GM18508 (cell line): Measurements from ENCODE around the gene CATSPERZ.

Experiments
- ATAC-seq: cut with Tn5 transposase; IDR thresholded peaks from one replicate; pipeline ENCODE4 v1.9.1; 2021; ENCODE audit warnings: moderate number of reproducible peaks; ENCODE audit not compliant: insufficient read depth, unreplicated experiment

CATSPERZ gene

DNA sequence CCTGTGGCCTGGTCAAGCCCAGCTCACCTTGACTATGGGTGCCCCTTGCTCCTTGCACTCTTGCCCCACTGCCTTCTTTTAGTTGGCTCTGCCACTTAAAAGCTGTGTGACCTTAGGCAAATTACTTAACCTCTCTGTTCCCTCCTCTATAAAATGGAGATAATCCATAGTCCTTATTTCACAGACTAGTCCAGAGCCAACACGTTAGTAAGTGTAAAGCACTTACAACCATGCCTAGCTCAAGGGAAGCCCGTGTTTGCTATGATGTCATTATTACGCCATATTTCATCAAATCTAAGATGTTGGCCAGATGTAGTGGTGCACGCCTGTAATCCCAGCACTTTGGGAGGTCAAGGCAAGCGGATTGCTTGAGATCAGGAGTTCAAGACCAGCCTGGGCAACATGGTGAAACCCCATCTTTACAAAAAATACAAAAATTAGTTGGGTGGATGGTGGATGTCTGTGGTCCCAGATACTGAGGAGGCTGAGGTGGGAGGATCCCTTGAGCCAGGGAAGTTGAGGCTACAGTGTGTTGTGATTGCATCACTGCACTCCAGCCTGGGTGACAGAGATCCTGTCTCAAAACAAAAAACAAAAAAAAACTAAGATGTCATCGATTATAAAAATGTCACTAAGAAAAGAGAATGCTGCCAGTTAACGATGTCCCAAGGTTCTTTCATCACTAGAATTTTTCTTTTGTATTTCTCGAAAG is 37.5 kb downstream of the CATSPERZ start:
- ATAC-seq: no peak

DNA sequence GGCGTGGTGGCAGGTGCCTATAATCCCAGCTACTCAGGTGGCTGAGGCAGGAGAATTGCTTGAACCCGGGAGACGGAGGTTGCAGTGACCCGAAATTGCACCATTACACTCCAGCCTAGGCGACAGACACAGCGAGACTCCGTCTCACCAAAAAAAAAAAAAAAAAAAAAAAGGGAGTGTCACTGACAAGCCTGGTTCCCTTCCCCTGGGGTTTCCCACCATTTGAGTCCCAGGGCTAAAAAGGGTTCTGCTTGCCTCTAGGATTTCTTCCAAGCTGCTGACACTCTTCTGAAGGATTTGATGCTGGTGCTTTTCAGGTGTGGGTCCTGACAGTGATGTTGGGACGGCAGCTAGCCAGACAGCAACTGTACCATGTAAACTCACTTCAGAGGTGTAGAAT is 38.6 kb downstream of the CATSPERZ start:
- ATAC-seq: no peak

DNA sequence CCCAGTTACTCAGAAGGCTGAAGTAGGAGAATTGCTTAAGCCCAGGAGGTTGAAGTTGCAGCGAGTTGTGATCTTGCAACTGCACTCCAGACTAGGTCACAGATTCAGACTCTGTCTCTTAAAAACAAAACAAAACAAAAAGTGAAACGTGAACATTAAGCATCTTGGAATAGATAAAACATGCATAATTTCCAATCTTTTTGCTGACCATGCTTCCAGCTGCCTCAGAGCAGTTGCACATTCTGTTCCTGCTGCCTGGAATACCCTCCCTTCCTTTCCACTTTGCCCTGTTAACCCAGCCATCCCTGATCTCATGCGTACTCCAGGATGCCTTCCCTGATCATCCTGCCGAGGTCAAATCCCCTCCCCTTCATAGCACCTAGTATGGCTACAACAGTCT is 39.1 kb downstream of the CATSPERZ start:
- no peak for ATAC-seq

DNA sequence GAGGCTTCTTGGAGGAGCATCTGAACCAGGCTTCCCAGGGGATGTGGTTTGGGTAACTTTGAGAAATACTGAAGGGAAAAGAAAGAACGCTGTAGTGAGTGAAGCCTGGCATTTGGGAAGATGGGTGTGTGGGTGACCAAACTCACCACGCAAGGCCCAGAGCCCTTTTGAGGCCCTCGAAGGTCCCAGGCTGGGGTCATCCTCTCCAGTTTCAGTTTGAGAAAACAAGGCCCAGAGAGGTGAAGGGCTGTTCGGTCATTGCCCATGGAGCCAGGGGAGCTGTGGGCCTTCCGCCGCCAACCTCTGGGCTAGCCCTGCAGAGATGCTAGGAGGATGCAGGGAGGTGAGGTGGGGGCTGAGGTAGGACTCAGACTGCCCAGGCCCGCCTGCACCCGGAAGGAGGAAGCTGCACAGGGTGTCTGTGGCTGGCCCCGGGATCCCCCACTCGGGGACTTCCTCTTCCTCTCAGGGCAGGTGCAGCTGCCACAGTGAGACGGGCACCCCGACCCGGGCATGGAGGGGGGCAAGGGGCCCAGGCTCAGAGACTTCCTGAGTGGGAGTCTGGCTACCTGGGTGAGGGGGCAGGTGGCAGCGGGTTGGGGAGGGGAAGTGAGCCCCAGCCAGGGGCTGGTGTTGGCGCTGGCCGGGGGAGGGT is 39.7 kb downstream of the CATSPERZ start, which contains the start of gene CCDC88B:
TSS of gene CCDC88B (plus strand) at position 451 of the 655 bp plus-strand sequence. CDS start at position 514, 63 bp downstream.
- ATAC-seq: peak; percentile 44

DNA sequence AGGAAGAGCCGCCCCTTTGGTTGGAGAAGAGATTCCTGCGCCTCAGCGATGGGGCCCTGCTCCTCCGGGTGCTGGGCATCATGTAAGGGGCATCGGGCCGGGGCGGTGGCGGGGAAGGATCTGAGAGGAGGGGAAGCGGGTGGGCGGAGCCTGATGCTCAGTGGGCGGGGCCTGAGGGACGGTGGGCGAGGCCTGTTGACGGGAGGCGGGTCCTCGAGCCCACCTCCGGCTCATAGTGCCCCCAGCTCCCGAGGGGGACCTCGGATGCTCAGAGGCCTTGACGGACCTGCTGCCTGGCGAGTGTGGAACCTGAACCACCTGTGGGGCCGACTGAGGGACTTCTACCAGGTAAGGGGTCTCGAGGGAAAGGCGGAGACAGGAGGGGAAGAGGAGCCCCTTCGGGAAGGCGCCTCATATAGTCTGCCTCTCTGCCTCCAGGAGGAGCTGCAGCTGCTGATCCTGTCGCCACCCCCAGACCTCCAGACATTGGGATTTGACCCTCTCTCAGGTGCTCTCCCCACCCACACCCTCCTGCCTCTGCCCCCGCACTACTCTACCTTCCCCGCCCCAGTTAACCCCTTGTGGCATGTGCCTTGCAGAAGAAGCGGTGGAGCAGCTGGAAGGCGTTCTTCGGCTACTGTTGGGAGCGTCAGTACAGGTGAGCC is 40.6 kb downstream of the CATSPERZ start:
- ATAC-seq: no peak

DNA sequence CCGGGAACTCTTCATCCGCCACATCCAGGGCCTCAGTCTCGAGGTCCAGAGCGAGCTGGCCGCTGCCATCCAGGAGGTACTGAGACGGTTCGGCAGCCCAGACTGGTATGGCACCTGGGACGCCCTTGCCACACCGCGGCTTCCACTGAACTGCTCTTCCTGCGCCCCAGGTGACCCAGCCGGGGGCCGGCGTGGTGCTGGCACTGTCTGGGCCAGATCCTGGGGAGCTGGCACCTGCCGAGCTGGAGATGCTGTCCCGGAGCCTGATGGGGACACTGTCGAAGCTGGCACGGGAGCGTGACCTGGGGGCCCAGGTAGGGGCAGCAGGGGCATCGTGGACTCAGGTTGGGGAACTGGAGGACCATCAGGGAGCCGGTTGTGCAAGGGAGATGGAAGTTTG is 41.3 kb downstream of the CATSPERZ start:
- ATAC-seq: no peak

DNA sequence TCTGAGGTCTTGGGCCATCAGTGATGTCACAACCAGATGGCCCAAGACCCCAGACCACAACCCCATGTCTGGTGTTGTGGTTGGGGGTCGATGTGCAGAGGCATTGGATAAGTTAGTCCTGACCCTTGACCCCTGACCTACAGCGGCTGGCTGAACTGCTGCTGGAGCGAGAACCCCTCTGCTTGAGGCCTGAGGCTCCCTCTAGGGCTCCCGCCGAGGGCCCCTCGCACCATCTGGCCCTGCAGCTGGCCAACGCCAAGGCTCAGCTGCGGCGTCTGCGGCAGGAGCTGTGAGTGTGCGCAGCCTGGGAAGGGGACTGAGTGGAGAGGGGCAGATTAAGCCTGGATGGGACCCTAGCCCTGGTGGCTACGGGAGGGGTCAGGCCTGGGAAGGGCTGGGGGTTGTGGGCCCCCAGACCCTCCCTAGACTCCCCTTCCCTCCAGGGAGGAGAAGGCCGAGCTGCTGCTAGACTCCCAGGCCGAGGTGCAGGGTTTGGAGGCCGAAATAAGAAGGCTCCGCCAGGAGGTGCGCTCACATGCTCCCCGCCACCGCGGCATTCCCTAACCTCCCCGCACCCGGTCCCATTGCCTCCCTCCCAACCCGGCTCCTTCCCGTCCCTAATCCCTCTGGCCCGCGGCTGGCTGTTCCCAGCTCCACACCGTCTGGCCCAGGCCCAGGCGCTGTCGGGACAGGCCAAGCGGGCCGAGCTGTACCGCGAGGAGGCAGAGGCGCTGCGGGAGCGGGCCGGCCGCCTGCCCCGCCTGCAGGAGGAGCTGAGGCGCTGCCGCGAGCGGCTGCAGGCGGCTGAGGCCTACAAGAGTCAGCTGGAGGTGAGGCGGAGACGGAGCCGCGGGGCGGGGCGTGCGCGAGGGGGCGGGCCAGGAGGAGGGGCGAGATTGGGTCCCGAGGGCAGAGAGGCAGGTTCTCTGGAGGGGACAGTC is 42.0 kb downstream of the CATSPERZ start:
- ATAC-seq: no peak

DNA sequence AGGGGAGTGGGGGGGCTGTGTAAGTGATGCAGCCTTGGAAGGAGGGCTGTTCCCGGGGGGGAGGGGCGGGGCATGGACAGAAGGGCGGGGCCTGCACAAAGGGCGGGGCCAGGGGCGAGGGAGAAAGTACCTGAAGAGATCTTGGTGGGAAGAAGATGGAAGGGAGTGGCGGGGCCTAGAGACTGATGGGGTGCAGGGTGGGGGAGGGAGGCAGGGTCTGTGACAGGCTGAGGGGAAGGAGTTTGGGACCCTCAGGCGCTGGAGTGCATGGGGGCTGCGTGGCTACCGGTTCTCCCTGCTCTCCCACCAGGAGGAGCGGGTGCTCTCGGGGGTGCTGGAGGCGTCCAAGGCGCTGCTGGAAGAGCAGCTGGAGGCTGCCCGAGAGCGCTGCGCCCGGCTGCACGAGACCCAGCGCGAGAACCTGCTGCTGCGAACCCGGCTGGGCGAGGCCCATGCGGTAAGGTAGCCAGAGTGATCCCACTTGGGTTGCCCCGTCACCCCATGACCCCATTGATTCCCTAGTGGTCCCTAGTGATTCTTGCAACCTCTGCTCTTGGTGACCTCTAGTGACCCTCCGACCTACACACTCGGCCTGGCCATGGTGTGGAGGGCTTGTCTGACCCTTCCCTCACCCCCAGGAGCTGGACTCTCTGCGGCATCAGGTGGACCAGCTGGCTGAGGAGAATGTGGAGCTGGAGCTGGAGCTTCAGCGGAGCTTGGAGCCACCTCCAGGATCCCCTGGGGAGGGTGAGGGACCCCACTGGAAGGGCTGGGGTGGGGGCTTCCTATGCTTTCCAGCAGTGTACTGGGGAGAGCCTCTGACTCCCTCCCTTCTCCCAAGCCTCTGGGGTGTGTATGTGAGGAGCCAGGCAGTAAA is 42.9 kb downstream of the CATSPERZ start:
- no peak for ATAC-seq

DNA sequence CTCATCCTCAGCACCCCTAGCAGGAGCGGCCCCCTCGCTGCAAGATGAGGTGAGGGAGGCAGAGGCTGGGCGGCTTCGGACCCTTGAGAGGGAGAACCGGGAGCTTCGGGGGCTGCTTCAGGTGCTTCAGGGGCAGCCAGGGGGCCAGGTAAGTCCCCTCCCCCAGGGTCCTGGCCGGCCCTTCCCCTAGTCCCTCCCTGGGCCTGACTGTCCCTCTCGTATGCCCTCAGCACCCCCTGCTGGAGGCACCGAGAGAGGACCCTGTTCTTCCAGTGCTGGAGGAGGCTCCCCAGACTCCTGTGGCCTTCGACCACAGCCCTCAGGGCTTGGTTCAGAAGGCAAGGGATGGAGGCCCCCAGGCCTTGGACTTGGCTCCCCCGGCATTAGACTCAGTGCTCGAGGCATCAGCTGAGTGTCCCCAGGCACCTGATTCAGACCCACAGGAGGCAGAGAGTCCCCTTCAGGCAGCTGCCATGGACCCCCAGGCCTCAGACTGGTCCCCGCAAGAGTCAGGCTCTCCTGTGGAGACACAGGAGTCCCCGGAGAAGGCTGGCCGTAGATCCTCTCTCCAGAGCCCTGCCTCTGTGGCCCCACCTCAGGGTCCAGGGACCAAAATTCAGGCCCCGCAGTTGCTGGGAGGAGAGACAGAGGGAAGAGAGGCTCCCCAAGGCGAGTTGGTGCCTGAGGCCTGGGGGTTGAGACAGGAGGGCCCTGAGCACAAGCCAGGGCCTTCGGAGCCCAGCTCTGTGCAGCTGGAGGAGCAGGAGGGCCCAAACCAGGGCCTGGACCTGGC is 43.8 kb downstream of the CATSPERZ start:
- ATAC-seq: no peak

DNA sequence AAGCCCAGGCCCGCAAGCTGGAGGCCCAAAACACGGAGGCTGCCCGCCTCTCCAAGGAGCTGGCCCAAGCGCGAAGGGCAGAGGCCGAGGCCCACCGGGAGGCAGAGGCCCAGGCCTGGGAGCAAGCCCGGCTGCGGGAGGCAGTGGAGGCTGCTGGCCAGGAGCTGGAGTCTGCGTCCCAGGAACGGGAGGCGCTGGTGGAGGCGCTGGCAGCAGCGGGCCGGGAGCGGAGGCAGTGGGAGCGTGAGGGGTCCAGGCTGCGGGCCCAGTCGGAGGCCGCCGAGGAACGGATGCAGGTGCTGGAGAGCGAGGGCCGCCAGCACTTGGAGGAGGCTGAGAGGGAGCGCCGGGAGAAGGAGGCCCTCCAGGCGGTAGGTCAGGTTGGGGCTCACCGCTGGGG is 44.6 kb downstream of the CATSPERZ start:
- ATAC-seq: no peak

DNA sequence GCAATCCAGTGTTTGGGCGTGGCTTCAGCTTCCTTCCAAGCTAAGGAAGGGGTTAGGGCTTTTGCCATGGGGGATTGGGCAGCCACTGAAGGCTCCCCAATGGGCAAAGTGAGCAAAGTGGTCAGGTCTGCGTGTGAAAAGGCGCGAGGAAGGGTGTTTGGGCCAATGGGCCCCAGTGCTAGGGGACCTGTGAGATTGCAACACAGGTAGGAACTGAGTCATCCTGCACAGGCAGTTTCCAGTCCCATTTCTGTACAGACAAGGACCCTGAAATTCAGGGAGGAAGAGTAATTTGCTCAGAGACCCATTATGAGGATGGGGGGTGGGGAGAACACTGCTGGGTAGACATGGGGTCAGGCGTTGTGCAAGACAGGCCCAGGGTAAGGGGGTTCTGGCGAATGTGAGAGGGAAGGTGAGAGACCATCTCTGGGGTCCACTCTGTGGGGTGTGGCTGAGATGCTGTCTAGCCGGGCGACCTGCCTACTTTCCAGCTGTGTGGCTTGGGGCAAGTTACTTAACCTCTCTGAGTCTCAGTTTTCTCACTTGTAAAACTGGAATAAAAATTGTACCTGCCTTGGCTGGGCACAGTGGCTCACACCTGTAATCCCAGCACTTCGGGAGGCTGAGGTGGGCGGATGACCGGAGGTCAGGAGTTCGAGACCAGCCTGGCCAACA is 47.2 kb downstream of the CATSPERZ start:
- ATAC-seq: no peak

DNA sequence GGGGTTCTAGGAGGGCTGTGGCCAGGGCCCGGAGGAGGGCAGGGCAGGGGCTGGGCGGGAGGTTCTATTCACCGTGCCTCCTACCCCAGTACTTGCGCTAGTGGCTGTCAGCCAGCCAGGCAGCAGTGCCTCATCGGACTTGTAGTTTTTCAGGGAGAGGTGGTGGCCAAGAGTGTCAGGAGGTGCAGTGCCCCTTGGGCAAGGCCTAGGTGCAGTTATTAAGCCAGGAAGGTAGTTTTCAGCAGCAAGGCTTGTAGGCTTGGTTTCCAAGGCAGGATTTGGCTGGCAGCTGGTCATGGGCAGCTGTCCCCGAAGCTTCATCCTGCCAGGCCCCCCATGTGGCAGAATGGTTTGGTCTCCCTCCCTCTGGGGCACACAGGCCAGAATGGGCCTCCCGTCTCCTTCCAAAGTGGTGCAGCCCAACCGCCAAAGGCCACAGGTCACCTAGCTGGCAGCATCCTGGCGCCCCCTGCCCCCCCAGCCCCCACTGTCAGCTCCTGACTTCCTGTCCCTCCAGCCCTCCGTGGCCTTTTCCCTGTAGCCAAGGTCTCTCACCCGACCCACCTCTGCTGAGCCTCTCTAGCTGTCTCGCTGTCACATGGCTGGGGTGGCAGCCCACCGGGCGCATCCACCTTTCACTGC is 48.3 kb downstream of the CATSPERZ start:
- ATAC-seq: no peak

DNA sequence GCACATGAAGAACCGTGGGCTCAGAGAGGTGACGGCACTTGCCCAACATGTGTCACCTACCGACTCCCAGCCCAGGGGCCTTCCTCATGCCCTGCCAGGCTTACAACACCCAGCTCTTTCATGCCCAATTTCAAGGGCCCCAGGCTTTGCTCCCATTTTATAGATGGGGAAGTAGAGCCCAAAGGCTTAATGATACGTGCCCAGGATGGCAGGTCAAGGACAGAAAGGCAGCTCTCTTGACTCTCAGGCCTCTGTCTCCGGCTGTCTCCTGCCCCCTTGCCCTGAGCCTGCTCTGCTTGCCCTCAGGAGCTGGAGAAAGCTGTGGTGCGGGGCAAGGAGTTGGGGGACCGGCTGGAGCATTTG is 48.8 kb downstream of the CATSPERZ start:
- ATAC-seq: no peak

DNA sequence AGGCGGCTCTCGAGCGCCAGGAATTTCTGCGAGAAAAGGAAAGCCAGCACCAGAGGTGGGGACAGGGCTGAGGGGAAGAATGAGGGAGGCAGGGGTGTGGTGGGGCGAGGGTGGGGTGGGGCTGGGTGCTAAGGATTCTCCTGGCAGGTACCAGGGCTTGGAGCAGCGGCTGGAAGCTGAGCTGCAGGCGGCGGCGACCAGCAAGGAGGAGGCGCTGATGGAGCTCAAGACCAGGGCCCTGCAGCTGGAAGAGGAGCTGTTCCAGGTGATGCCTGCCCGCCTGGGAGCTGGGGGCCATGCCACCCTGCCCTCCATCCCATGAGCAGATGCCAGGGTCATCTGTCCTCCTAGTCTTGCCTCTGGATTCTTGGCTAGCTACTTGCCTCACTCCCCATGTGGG is 49.2 kb downstream of the CATSPERZ start:
- ATAC-seq: no peak

DNA sequence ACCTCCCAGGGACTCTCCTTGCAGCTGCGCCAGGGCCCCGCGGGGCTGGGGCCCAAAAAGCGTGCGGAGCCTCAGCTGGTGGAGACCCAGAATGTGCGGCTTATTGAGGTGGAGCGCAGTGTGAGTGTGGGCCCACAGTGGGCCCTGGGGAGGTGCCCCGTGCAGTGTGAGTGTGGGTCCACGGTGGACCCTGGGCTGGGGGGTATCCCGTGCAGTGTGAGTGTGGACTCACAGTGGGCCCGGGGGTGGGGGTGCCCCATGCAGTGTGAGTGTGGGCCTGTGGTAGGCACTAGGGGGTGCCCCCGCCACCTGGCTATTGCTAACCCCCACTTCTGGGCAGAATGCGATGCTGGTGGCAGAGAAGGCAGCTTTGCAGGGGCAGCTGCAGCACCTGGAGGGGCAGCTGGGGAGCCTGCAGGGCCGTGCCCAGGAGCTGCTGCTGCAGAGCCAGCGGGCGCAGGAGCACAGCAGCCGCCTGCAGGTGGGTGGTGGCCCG is 51.0 kb downstream of the CATSPERZ start:
- no peak for ATAC-seq

DNA sequence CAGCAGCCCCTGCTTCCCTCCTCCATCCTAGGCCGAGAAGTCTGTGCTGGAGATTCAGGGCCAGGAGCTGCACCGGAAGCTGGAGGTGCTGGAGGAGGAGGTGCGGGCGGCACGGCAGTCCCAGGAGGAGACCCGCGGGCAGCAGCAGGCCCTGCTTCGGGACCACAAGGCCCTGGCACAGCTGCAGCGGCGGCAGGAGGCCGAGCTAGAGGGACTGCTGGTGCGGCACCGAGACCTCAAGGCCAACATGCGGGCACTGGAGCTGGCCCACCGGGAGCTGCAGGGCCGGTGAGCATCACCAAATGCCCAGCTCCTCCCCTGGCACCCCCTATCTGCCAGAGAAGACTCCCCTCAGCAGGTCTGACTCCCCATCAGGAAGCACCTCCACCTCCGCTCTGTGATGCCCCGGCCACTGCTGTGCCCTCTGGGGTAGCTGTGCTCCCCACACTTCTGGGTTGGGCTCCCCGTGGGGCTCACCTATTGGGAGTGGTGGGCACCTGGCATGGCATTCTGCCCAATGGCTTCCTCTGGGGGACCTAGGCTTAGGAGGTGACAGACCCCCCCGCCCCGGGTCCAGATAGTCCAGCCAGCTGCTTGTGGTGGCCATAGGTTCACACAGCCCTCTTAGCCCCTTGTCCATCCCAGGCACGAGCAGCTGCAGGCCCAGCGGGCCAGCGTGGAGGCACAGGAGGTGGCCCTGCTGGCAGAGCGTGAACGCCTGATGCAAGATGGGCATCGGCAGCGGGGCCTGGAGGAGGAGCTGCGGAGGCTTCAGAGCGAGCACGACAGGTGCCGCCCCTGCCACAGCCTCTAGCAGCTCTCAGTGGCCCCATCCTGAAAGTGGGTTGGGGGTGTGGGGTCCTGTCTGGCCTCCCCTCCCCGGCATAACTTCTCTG is 52.2 kb downstream of the CATSPERZ start:
- no peak for ATAC-seq
